Pancreas (tissue), 10 donors: Measurements from ENCODE around the gene ERMP1. TPM values are rescaled to one million over a fixed set of nuclear protein-coding genes. Genes with fewer than 3 reads are reported as not detected.

Source experiments
- ATAC-seq, 4 donors: fragments of 200-7000 bp; cut with Tn5 transposase; one replicate each; pipeline versions ENCODE4 v1.8.0 to v1.9.1; 2020; ENCODE audit warnings: mild to moderate bottlenecking in 4 of 4, moderate library complexity in 4 of 4
- DNase-seq, 6 donors: peaks; one replicate each; pipeline ENCODE4 v3.0.0-alpha.2; 2020
- FAIRE-seq: peaks from 2 replicates; lab custom pipeline; 2012; peaks lifted over from hg19 to GRCh38; lab: Jason Lieb, UNC
- H3K27ac ChIP-seq, 4 donors: fragments of 200-600 bp; sonication (generic); 1 replicate in 3 of 4; 2 replicates in 1 of 4; pipeline versions ENCODE4 v1.5.0 to v1.8.0; 2020
- H3K27me3 ChIP-seq, 4 donors: fragments of 200-600 bp; one replicate each; pipeline ENCODE4 v1.8.0; 2021
- H3K36me3 ChIP-seq, 3 donors: fragments of 200-600 bp; sonication (generic) in 1 of 3; one replicate each; pipeline versions ENCODE4 v1.5.0 to v1.8.0; 2020 to 2021
- H3K4me1 ChIP-seq, 3 donors: fragments of 200-600 bp; one replicate each; pipeline ENCODE4 v1.8.0; 2021
- H3K4me3 ChIP-seq, 4 donors: fragments of 200-600 bp; sonication (generic) in 2 of 4; one replicate each; pipeline versions ENCODE4 v1.5.0 to v1.8.0; 2020 to 2021
- H3K9me3 ChIP-seq, 4 donors: fragments of 200-600 bp; one replicate each; pipeline ENCODE4 v1.8.0; 2021
- CTCF ChIP-seq, 4 donors: fragments of 200-600 bp; sonication (generic) in 3 of 4; IDR thresholded peaks; one replicate each; pipeline versions ENCODE4 v1.5.0 to v1.8.0; 2021; ENCODE audit warnings: antibody characterized with exemption in 4 of 4
- WGBS, 2 donors: extraction: QIAGEN DNeasy Blood & Tissue Kit; methylation state at CpG; one replicate each; pipeline ENCODE4 v1.1.7; 2013; 5-methylcytosine and 5-hydroxymethylcytosine counted together
- intact Hi-C, 3 donors: fragments of 100-400 bp; cut with DNase I; formaldehyde crosslinking; loops; one replicate each; pipeline versions ENCODE4 v1.11.1 to v1.14.2; 2022
- polyA plus RNA-seq, 2 donors: library from polyadenylated mRNA; stranded (reverse); fragments of 200-250 nt; gene quantifications; one replicate each; pipeline ENCODE4 v1.2.3, GENCODE V29; 2013
- total RNA-seq, 6 donors: library from RNA; stranded (reverse); fragmentation: NEBNext Ultra II Directional in 4 of 6; extraction: Animal tissue kit (Norgen Biotek cat#: 25700) in 4 of 6; gene quantifications; one replicate each; pipeline versions ENCODE4 v1.2.1 to v1.2.4, GENCODE V29; 2021 to 2023
- donor health status: healthy with polysubstance abuse.
- donor health status: DM: no; HTN: no; CAD: no; lungs with moderate emphysema.
- donor health status: DM: no; HTN: no; CAD: no.
- donor health status: control.
- donor health status: control.
- donor health status: Bipolar disorder and iron deficiency.
- donor health status: DM: yes; HTN: yes; CAD: no.
- donor health status: DM: no; HTN: no; CAD: no.
- donor health status: DM: no; HTN: no; CAD: no.
- donor health status: DM: yes; HTN: yes; CAD: no.

ERMP1 gene
- total and polyA plus RNA-seq, 8 donors = 2.1 to 15.5 (median 7.7) TPM

GRCh38 chr9:5760338-5760737 lies 72.6 kb downstream of the ERMP1 start:
- H3K4me3 ChIP-seq = no peak overlapping the region
- no peak overlapping the region for H3K27ac ChIP-seq
- intact Hi-C loops = no loop called here
- WGBS, 2 donors = 79 to 84% methylated on average over 1 of the region's 1 CpG
- no peaks in the 10 kb centered on the region for H3K4me1 ChIP-seq
- ATAC-seq (no peak), DNase-seq (no peak), FAIRE-seq (no peak)
- H3K27me3 ChIP-seq = no peaks in the 10 kb centered on the region
- no peaks in the 10 kb centered on the region for H3K9me3 ChIP-seq
- TF ChIP-seq CTCF (IDR thresholded peaks at IDR 0.05) = no peak
- peaks cover 0 to 29% (median 3%) of the 10 kb centered on the region in 3 donors for H3K36me3 ChIP-seq

- TF ChIP-seq CTCF (IDR thresholded peaks at IDR 0.05) = no peak
- Histone ChIP-seq H3K4me1 (no peaks in the 10 kb centered on the region), H3K27me3 (no peaks in the 10 kb centered on the region), H3K4me3 (no peak overlapping the region), H3K36me3 (no peaks in the 10 kb centered on the region), H3K9me3 (no peaks in the 10 kb centered on the region), H3K27ac (no peak overlapping the region)
- WGBS, 2 donors = 62 to 70% methylated on average over 3 of the region's 3 CpGs
- FAIRE-seq (no peak), ATAC-seq (no peak), DNase-seq (no peak)
- intact Hi-C loops = no loop called here
Observed at GRCh38 chr9:5756633-5757032, 76.3 kb downstream of the ERMP1 start.

GRCh38 chr9:5750569-5750968 lies 82.3 kb downstream of the ERMP1 start:
- intact Hi-C loops = no loop called here
- no peak for FAIRE-seq
- H3K27ac ChIP-seq = no peak overlapping the region

DNA sequence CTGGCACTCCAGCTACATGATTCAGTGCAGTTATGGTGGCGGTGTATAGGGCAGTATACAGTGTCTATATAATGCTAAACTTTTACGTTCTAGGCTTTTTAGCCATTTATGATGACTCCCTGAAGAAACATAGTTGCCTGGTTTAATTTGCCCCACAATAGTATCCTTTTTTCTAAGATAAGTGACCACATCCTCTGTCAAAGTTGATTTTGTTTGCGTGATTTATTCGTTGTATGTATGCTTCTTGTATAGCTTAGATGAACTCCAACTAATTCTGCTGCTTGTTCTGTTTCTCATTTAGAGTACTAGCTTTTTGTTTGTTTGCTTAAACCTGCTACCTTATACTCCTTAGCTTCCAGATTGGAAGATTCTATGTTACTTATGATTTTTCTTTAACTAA lies 83.6 kb downstream of the ERMP1 start:
- DNase-seq = no peak
- Histone ChIP-seq H3K36me3 (peaks cover 0 to 10% (median 3%) of the 10 kb centered on the region in 3 donors), H3K27me3 (no peaks in the 10 kb centered on the region), H3K4me3 (no peak overlapping the region), H3K4me1 (no peaks in the 10 kb centered on the region), H3K27ac (no peak overlapping the region), H3K9me3 (no peaks in the 10 kb centered on the region)
- ATAC-seq = no peak
- TF ChIP-seq CTCF (IDR thresholded peaks at IDR 0.05) = no peak
- WGBS, 2 donors = 94% methylated on average over 4 of the region's 4 CpGs
- no peak for FAIRE-seq
- intact Hi-C loops = no loop called here

More at GRCh38 chr9:5750569-5750968, 82.3 kb downstream of the ERMP1 start:
- Histone ChIP-seq H3K27me3 (no peaks in the 10 kb centered on the region), H3K4me3 (no peak overlapping the region), H3K36me3 (peaks cover 0 to 8% (median 3%) of the 10 kb centered on the region in 3 donors), H3K9me3 (no peaks in the 10 kb centered on the region), H3K4me1 (no peaks in the 10 kb centered on the region)
- 92 to 97% methylated on average over 1 of the region's 1 CpG for WGBS, 2 donors
- DNase-seq = no peak
- no peak for ATAC-seq
- TF ChIP-seq CTCF (IDR thresholded peaks at IDR 0.05) = no peak

DNA sequence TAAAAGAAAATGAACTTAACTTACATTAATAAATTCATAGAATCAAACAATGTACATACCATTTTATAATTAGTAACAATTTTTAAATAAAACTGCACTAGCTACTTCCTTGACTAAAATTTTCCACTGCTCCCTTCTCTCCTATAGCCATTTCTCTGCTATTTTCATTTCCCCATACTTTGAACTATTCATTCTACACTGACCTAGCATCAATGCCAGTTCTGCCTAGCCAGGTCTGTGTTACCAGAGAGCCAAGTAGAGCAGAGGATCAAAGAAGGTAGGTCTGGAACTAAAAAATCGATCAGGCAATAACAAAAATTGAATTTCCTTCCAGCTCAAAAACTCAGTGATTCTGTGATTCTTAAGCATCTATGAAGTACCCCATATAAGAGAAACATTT lies 84.5 kb downstream of the ERMP1 start:
- no peak for TF ChIP-seq CTCF (IDR thresholded peaks at IDR 0.05)
- no peak overlapping the region for H3K4me3 ChIP-seq
- H3K27me3 ChIP-seq = no peaks in the 10 kb centered on the region
- H3K9me3 ChIP-seq = no peaks in the 10 kb centered on the region
- H3K4me1 ChIP-seq = no peaks in the 10 kb centered on the region
- peaks cover 0 to 18% (median 3%) of the 10 kb centered on the region in 3 donors for H3K36me3 ChIP-seq
- DNase-seq (no peak), FAIRE-seq (no peak), ATAC-seq (no peak)
- intact Hi-C loops = no loop called here
- 85 to 100% methylated on average over 1 of the region's 1 CpG for WGBS, 2 donors
- no peak overlapping the region for H3K27ac ChIP-seq
